ENCODE data around the gene DPH2. TPM values are rescaled to one million over a fixed set of nuclear protein-coding genes. Genes with fewer than 3 reads are reported as not detected.

Gene DPH2
- polyA plus RNA-seq, 3 donors, result 13.0 to 23.6 (median 14.1) TPM

- Mint-ChIP-seq H3K27ac (no peak overlapping the region), H3K4me3 (no peak overlapping the region), H3K27me3 (ENCODE audit: low read depth in 3 of 3) (peaks cover 1 to 11% (median 2%) of the 10 kb centered on the region in 3 donors), H3K36me3 (no peaks in the 10 kb centered on the region), H3K9me3 (no peaks in the 10 kb centered on the region), H3K4me1 (peaks cover 4% of the 10 kb centered on the region)
- no peak overlapping the region for H3K4me3 ChIP-seq (replicated peaks in 1 of 3; ENCODE audit: low read depth in 2 of 3, low read length in 3 of 3)
- no peaks in the 10 kb centered on the region for H3K4me1 ChIP-seq (ENCODE audit: control insufficient read depth in 1 of 2, insufficient read depth in 2 of 2, low read length in 2 of 2)
- no peaks in the 10 kb centered on the region for H3K79me2 ChIP-seq (ENCODE audit: insufficient read depth, low read length)
- no peak for TF ChIP-seq CTCF (IDR thresholded peaks at IDR 0.05)
- DNase-seq, result no peak
- no peaks in the 10 kb centered on the region for H3K36me3 ChIP-seq (replicated peaks in 1 of 2; ENCODE audit: control insufficient read depth in 1 of 2, insufficient read depth in 2 of 2, low read length in 2 of 2)
- H3K9me3 ChIP-seq (replicated peaks in 1 of 2; ENCODE audit: control insufficient read depth in 1 of 2, insufficient read depth in 1 of 2, low read length in 2 of 2), result no peaks in the 10 kb centered on the region
- intact Hi-C loops (cut with micrococcal nuclease), result no loop called here
- no peaks in the 10 kb centered on the region for H3K27me3 ChIP-seq (ENCODE audit: control insufficient read depth in 2 of 2, insufficient read depth in 2 of 2, low read length in 2 of 2)
- no peak overlapping the region for H3K4me2 ChIP-seq (replicated peaks; ENCODE audit: extremely low read depth, low read length, poor library complexity, severe bottlenecking)
- H4K20me1 ChIP-seq (ENCODE audit: insufficient read depth, low read length), result no peaks in the 10 kb centered on the region
- no peak overlapping the region for H3K9ac ChIP-seq (ENCODE audit: insufficient read depth, low read length, poor library complexity, severe bottlenecking)
- no peak overlapping the region for H2AFZ ChIP-seq (ENCODE audit: insufficient read depth, low read depth, low read length, poor library complexity, severe bottlenecking)
- WGBS (ENCODE audit: insufficient coverage), result 83% methylated on average over 2 of the region's 3 CpGs
- no peak overlapping the region for H3K27ac ChIP-seq (ENCODE audit: low read depth in 1 of 2, low read length in 2 of 2)
Observed at GRCh38 chr1:44015206-44015605, 45.4 kb downstream of the DPH2 start.

GRCh38 chr1:44016041-44016889 lies 46.5 kb downstream of the DPH2 start:
- intact Hi-C loops (cut with micrococcal nuclease), result no loop called here
- H3K27ac Mint-ChIP-seq, result no peak overlapping the region
- H3K9ac ChIP-seq (ENCODE audit: insufficient read depth, low read length, poor library complexity, severe bottlenecking), result no peak overlapping the region
- no peaks in the 10 kb centered on the region for H3K4me1 ChIP-seq (ENCODE audit: control insufficient read depth in 1 of 2, insufficient read depth in 2 of 2, low read length in 2 of 2)
- no peak overlapping the region for H3K4me3 Mint-ChIP-seq
- no peaks in the 10 kb centered on the region for H3K9me3 ChIP-seq (replicated peaks in 1 of 2; ENCODE audit: control insufficient read depth in 1 of 2, insufficient read depth in 1 of 2, low read length in 2 of 2)
- TF ChIP-seq CTCF (IDR thresholded peaks at IDR 0.05), result no peak
- no peak overlapping the region for H3K4me2 ChIP-seq (replicated peaks; ENCODE audit: extremely low read depth, low read length, poor library complexity, severe bottlenecking)
- H3K4me1 Mint-ChIP-seq, result peaks cover 4% of the 10 kb centered on the region
- no peaks in the 10 kb centered on the region for H3K9me3 Mint-ChIP-seq
- H3K27ac ChIP-seq (ENCODE audit: low read depth in 1 of 2, low read length in 2 of 2), result no peak overlapping the region
- 95% methylated on average over 16 of the region's 20 CpGs for WGBS (ENCODE audit: insufficient coverage)
- H3K4me3 ChIP-seq (replicated peaks in 1 of 3; ENCODE audit: low read depth in 2 of 3, low read length in 3 of 3), result no peak overlapping the region
- no peaks in the 10 kb centered on the region for H3K79me2 ChIP-seq (ENCODE audit: insufficient read depth, low read length)
- H2AFZ ChIP-seq (ENCODE audit: insufficient read depth, low read depth, low read length, poor library complexity, severe bottlenecking), result no peak overlapping the region
- no peaks in the 10 kb centered on the region for H4K20me1 ChIP-seq (ENCODE audit: insufficient read depth, low read length)
- H3K27me3 Mint-ChIP-seq (ENCODE audit: low read depth in 3 of 3), result peaks cover 1 to 11% (median 2%) of the 10 kb centered on the region in 3 donors
- H3K36me3 ChIP-seq (replicated peaks in 1 of 2; ENCODE audit: control insufficient read depth in 1 of 2, insufficient read depth in 2 of 2, low read length in 2 of 2), result no peaks in the 10 kb centered on the region
- no peaks in the 10 kb centered on the region for H3K27me3 ChIP-seq (ENCODE audit: control insufficient read depth in 2 of 2, insufficient read depth in 2 of 2, low read length in 2 of 2)
- DNase-seq, result no peak
- H3K36me3 Mint-ChIP-seq, result no peaks in the 10 kb centered on the region
